ENCODE results near the gene MIDN.
A peak's percentile ranks its signal among the peaks of the same experiment; 100 is the strongest.
"Not testable (repeated sequence)": the region's sequence is repeated elsewhere in the genome, so short reads cannot be mapped to it uniquely, and the experiment has no call there.

MIDN gene

DNA sequence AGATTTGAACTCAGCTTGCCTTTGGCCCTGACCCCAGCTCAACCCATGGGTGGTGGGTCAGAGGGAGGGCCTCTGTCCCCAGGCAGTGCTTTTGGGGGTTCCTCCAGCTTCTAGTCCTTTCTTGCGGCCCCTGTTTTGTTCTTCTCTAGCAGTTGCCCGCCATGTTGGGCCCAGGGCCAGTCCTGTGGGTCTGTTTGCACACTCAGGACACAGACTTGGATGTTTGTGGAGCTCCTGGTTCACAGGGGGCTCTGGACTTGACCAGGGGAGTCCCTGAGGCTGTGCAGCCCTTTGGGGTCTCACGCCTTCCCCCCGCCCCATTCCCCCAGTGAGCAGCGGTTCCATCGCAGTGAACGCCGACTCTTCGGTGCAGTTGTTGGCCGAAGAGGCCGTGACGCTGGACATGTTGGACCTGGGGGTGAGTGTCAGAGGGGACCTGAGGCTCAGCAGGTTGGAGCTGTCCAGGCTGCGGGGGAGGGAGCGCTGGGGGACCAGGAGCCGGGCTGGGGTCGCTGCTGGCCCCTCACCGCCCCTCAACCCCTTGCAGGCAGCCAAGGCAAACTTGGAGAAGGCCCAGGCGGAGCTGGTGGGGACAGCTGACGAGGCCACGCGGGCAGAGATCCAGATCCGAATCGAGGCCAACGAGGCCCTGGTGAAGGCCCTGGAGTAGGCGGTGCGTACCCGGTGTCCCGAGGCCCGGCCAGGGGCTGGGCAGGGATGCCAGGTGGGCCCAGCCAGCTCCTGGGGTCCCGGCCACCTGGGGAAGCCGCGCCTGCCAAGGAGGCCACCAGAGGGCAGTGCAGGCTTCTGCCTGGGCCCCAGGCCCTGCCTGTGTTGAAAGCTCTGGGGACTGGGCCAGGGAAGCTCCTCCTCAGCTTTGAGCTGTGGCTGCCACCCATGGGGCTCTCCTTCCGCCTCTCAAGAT, 4.4 kb upstream of the MIDN start:
- no peaks in the 10 kb centered on the region for H3K9me3 ChIP-seq (ENCODE audit: control extremely low read depth in 1 of 5, control insufficient read depth in 4 of 5, insufficient read depth in 2 of 5, low read depth in 1 of 5, low read length in 4 of 5)
- H3K27ac ChIP-seq (ENCODE audit: insufficient read depth in 1 of 2, low read depth in 1 of 2, low read length in 2 of 2, poor library complexity in 1 of 2, severe bottlenecking in 2 of 2) = peak overlapping the region in 1 of 2 experiments; percentile 52
- peaks cover 0 to 68% (median 59%) of the 10 kb centered on the region in 4 experiments for H3K4me1 ChIP-seq (ENCODE audit: control extremely low read depth in 1 of 4, control insufficient read depth in 4 of 4, insufficient read depth in 4 of 4, low read length in 3 of 4)
- ChIA-PET CTCF (interaction anchor here (0.5 to 5.3 kb wide), 23 partner anchors 17 to 384 kb away, joined by 3 to 268 read pairs (median 4); partner anchors contain the start of genes CFD, CIRBP and FAM174C), POLR2A (interaction anchor here (1.0 to 4.2 kb wide), 7 partner anchors 9 to 29 kb away, joined by 3 to 70 read pairs (median 9); partner anchors contain the start of gene CIRBP)
- peak; percentile 85 to 91 (median 89) for DNase-seq
- peaks cover 0 to 19% (median 0%) of the 10 kb centered on the region in 4 experiments for H3K36me3 ChIP-seq (ENCODE audit: control insufficient read depth in 4 of 4, insufficient read depth in 4 of 4, low read length in 3 of 4)
- H3K4me3 ChIP-seq (ENCODE audit: control insufficient read depth in 1 of 7, extremely low read depth in 1 of 7, insufficient read depth in 4 of 7, low read depth in 2 of 7, low read length in 6 of 7) = peak overlapping the region in 2 of 7 experiments; percentile 30 to 32
- H3K27me3 ChIP-seq (replicated peaks in 2 of 5; ENCODE audit: control insufficient read depth in 4 of 5, insufficient read depth in 5 of 5, low read length in 4 of 5) = no peaks in the 10 kb centered on the region
- WGBS (ENCODE audit: insufficient coverage) = 62% methylated on average over 33 of the region's 33 CpGs

DNA sequence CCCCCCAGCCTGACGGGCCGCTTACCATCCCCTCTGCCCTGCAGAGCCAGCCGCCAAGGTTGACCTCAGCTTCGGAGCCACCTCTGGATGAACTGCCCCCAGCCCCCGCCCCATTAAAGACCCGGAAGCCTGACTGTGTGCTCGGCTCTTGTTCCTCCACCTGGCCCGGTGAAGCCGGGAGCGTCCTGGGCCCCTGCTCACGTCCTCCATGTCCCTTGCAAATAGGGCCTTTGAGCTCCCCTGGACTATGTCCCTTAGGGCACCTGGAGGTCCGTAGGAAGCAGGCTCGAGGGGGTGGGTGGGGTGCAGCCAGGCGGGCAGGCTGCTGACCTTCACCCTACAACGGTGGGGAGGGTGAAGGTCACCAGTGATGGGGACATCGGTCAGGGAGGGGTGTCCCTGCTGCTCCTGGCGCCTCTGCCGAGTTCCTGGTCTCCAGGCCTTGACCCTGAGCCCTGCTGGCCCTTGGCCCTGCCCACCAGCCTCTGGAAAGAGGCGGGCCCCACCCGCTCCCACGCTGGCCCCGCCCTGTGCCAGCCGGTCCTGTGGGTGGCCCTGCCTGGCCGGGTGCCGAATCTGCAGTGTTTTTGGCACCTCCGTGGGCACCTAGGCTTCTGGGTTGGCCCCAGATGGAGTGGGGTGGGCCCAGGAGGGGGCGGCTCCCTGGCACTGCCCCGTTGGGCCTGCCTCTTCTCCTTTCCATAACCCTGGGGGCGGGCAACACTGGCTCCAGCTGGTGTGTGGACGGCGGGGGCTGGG, 3.5 kb upstream of the MIDN start:
- Histone ChIP-seq H3K9me3 (ENCODE audit: control extremely low read depth in 1 of 5, control insufficient read depth in 4 of 5, insufficient read depth in 2 of 5, low read depth in 1 of 5, low read length in 4 of 5) (no peaks in the 10 kb centered on the region), H3K27me3 (replicated peaks in 2 of 5; ENCODE audit: control insufficient read depth in 4 of 5, insufficient read depth in 5 of 5, low read length in 4 of 5) (no peaks in the 10 kb centered on the region), H3K27ac (ENCODE audit: insufficient read depth in 1 of 2, low read depth in 1 of 2, low read length in 2 of 2, poor library complexity in 1 of 2, severe bottlenecking in 2 of 2) (peak overlapping the region in 1 of 2 experiments; percentile 52), H3K4me3 (ENCODE audit: control insufficient read depth in 1 of 7, extremely low read depth in 1 of 7, insufficient read depth in 4 of 7, low read depth in 2 of 7, low read length in 6 of 7) (peak overlapping the region in 3 of 7 experiments; percentile 30 to 36 (median 32)), H3K4me1 (ENCODE audit: control extremely low read depth in 1 of 4, control insufficient read depth in 4 of 4, insufficient read depth in 4 of 4, low read length in 3 of 4) (peaks cover 0 to 63% (median 56%) of the 10 kb centered on the region in 4 experiments), H3K36me3 (ENCODE audit: control insufficient read depth in 4 of 4, insufficient read depth in 4 of 4, low read length in 3 of 4) (peaks cover 0 to 19% (median 0%) of the 10 kb centered on the region in 4 experiments)
- WGBS (ENCODE audit: insufficient coverage) = 41% methylated on average over 17 of the region's 31 CpGs
- POLR2A ChIA-PET = interaction anchor here (1.0 to 4.2 kb wide), 7 partner anchors 8 to 28 kb away, joined by 3 to 70 read pairs (median 9); partner anchors contain the start of gene CIRBP
- CTCF ChIA-PET = interaction anchor here (0.5 to 5.3 kb wide), 19 partner anchors 16 to 208 kb away, joined by 3 to 268 read pairs (median 4); partner anchors contain the start of genes CIRBP and FAM174C
- no peak for DNase-seq

DNA sequence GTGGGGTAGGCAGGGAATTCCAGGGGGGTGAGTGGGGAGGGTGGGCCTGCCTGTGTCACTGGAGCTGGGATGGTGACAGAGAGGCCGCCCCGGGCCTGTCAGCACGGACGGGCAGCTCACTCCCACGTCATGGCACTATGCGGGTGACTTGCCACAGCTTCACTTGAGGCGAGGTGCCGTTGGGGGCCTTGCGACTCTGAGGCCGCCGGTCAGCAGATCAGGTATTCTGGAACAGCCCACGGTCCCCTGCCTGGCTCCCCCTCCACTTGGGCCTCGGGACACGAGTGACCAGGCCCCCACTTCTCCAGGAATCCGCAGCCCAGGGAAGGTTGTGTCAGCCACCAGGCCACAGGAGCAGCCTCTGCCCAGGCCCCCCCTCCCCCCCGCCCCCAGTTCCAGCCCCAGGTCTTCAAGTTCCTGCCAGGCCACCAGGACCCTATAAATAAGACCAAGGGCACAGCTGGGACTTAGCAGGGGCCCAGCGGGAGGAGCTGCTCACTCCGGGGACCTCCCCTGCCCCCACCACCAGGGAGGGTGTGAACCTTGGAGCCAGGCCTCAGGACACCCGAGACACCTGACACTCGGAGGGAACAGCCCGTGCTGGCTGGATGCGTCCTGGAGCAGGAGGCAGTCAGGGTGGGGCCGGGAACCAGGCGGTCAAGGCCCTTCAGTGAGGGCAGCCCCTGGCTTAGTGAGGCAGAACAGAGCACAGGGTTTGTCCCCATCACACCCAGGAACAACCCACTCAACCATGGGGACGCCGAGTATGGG, 2.7 kb upstream of the MIDN start:
- H3K27ac ChIP-seq (ENCODE audit: insufficient read depth in 1 of 2, low read depth in 1 of 2, low read length in 2 of 2, poor library complexity in 1 of 2, severe bottlenecking in 2 of 2) = no peak overlapping the region

DNA sequence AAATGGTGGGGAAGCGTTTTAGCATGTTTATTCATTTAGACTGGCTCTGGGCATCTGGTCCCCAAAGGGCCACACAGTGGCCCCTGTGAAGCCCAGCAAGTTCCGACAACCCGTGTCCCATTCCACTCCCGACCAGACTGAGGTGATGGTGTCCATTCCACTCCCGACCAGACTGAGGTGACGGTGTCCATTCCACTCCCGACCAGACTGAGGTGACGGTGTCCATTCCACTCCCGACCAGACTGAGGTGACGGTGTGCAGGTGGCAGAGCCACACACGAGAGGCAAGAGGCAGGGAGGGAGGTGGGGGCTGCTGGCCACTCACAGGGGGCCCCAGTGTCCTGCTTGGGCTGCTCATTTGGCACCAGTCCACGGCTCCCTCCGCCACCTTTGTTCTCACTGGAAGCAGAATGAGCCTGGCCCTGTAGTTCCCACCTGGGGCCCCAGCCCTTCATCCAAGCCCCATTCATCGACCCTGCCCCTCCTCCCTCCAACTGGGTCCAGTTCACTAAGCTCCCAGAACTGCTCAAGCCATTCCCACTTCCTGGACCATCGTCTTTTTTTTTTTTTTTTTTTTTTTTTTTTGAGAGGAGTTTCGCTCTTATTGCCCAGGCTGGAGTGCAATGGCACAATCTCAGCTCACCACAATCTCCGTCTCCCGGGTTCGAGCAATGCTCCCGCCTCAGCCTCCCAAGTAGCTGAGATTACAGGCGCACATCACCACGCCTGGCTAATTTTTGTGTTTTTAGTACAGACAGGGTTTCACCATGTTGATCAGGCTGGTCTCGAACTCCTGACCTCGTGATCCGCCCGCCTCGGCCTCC, 1.9 kb upstream of the MIDN start:
- WGBS (ENCODE audit: insufficient coverage) = 92% methylated on average over 15 of the region's 27 CpGs
- H3K27ac ChIP-seq (ENCODE audit: insufficient read depth in 1 of 2, low read depth in 1 of 2, low read length in 2 of 2, poor library complexity in 1 of 2, severe bottlenecking in 2 of 2); H3K9me3 ChIP-seq (ENCODE audit: control extremely low read depth in 1 of 5, control insufficient read depth in 4 of 5, insufficient read depth in 2 of 5, low read depth in 1 of 5, low read length in 4 of 5); DNase-seq; H3K27me3 ChIP-seq (replicated peaks in 2 of 5; ENCODE audit: control insufficient read depth in 4 of 5, insufficient read depth in 5 of 5, low read length in 4 of 5); H3K4me3 ChIP-seq (ENCODE audit: control insufficient read depth in 1 of 7, extremely low read depth in 1 of 7, insufficient read depth in 4 of 7, low read depth in 2 of 7, low read length in 6 of 7): not testable (repeated sequence)
- CTCF ChIA-PET = interaction anchor here (5.3 kb wide), 1 partner anchor 15 kb away, joined by 268 read pairs; the partner anchor contains the start of gene CIRBP
- peaks cover 0 to 54% (median 46%) of the 10 kb centered on the region in 4 experiments for H3K4me1 ChIP-seq (ENCODE audit: control extremely low read depth in 1 of 4, control insufficient read depth in 4 of 4, insufficient read depth in 4 of 4, low read length in 3 of 4)
- POLR2A ChIA-PET = interaction anchor here (4.0 to 4.2 kb wide), 2 partner anchors 20 to 23 kb away, joined by 32 to 70 read pairs; partner anchors contain the start of gene CIRBP
- H3K36me3 ChIP-seq (ENCODE audit: control insufficient read depth in 4 of 4, insufficient read depth in 4 of 4, low read length in 3 of 4) = peaks cover 0 to 21% (median 3%) of the 10 kb centered on the region in 4 experiments

More for the DNA sequence above, 2.7 kb upstream of the MIDN start:
- ChIA-PET POLR2A (interaction anchor here (4.0 to 4.2 kb wide), 2 partner anchors 21 to 23 kb away, joined by 32 to 70 read pairs; partner anchors contain the start of gene CIRBP), CTCF (interaction anchor here (1.5 to 5.3 kb wide), 2 partner anchors 15 to 209 kb away, joined by 3 to 268 read pairs; partner anchors contain the start of gene CIRBP)
- Histone ChIP-seq H3K4me3 (ENCODE audit: control insufficient read depth in 1 of 7, extremely low read depth in 1 of 7, insufficient read depth in 4 of 7, low read depth in 2 of 7, low read length in 6 of 7) (no peak overlapping the region), H3K36me3 (ENCODE audit: control insufficient read depth in 4 of 4, insufficient read depth in 4 of 4, low read length in 3 of 4) (peaks cover 0 to 19% (median 0%) of the 10 kb centered on the region in 4 experiments), H3K9me3 (ENCODE audit: control extremely low read depth in 1 of 5, control insufficient read depth in 4 of 5, insufficient read depth in 2 of 5, low read depth in 1 of 5, low read length in 4 of 5) (no peaks in the 10 kb centered on the region), H3K27me3 (replicated peaks in 2 of 5; ENCODE audit: control insufficient read depth in 4 of 5, insufficient read depth in 5 of 5, low read length in 4 of 5) (no peaks in the 10 kb centered on the region), H3K4me1 (ENCODE audit: control extremely low read depth in 1 of 4, control insufficient read depth in 4 of 4, insufficient read depth in 4 of 4, low read length in 3 of 4) (peaks cover 0 to 58% (median 50%) of the 10 kb centered on the region in 4 experiments)
- DNase-seq = no peak
- 88% methylated on average over 19 of the region's 26 CpGs for WGBS (ENCODE audit: insufficient coverage)

DNA sequence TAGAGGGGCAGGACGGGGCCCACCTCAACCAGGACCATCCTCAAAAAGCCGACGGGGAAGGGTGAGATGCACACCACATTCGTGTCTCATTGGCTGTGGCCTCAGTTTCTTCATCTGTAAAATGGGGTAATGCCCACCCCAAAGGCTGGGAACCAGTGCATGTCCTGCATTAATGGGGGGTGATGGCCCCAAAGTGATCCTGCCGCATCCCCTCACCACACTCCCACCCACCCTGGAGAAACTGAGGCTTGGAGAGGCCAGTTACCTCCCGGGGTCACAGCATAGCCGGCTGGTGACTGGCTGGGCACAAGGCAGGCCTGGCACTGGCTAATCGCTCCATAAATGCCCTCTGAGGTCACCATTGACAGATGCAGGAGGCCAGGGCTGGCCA, 640 bp upstream of the MIDN start:
- no peaks in the 10 kb centered on the region for H3K9me3 ChIP-seq (ENCODE audit: control extremely low read depth in 1 of 5, control insufficient read depth in 4 of 5, insufficient read depth in 2 of 5, low read depth in 1 of 5, low read length in 4 of 5)
- H3K27ac ChIP-seq (ENCODE audit: insufficient read depth in 1 of 2, low read depth in 1 of 2, low read length in 2 of 2, poor library complexity in 1 of 2, severe bottlenecking in 2 of 2) = peak overlapping the region; percentile 33 to 94
- peaks cover 0 to 56% (median 44%) of the 10 kb centered on the region in 4 experiments for H3K4me1 ChIP-seq (ENCODE audit: control extremely low read depth in 1 of 4, control insufficient read depth in 4 of 4, insufficient read depth in 4 of 4, low read length in 3 of 4)
- peak overlapping the region; percentile 51 to 86 (median 71) for H3K4me3 ChIP-seq (ENCODE audit: control insufficient read depth in 1 of 7, extremely low read depth in 1 of 7, insufficient read depth in 4 of 7, low read depth in 2 of 7, low read length in 6 of 7)
- POLR2A ChIA-PET = no interaction called here
- CTCF ChIA-PET = interaction anchor here (5.3 kb wide), 1 partner anchor 13 kb away, joined by 268 read pairs; the partner anchor contains the start of gene CIRBP
- DNase-seq = no peak
- H3K36me3 ChIP-seq (ENCODE audit: control insufficient read depth in 4 of 4, insufficient read depth in 4 of 4, low read length in 3 of 4) = peaks cover 0 to 25% (median 5%) of the 10 kb centered on the region in 4 experiments
- no peaks in the 10 kb centered on the region for H3K27me3 ChIP-seq (replicated peaks in 2 of 5; ENCODE audit: control insufficient read depth in 4 of 5, insufficient read depth in 5 of 5, low read length in 4 of 5)
- WGBS (ENCODE audit: insufficient coverage) = 91% methylated on average over 4 of the region's 8 CpGs

Data from common myeloid progenitor, CD34-positive (primary cell).